HL-60/S4 treated with retinoic acid at 250 ng/mL for 4 days and 3 days (cell line): ENCODE data around the gene TBC1D10A.

ENCODE experiments used
- in situ Hi-C: fragments of 300-500 bp; cut with MboI; formaldehyde crosslinking; loops from 2 replicates; pipeline ENCODE4 v1.7.0; 2022; ENCODE audit warnings: low sequenced_read_pairs

Gene TBC1D10A

DNA sequence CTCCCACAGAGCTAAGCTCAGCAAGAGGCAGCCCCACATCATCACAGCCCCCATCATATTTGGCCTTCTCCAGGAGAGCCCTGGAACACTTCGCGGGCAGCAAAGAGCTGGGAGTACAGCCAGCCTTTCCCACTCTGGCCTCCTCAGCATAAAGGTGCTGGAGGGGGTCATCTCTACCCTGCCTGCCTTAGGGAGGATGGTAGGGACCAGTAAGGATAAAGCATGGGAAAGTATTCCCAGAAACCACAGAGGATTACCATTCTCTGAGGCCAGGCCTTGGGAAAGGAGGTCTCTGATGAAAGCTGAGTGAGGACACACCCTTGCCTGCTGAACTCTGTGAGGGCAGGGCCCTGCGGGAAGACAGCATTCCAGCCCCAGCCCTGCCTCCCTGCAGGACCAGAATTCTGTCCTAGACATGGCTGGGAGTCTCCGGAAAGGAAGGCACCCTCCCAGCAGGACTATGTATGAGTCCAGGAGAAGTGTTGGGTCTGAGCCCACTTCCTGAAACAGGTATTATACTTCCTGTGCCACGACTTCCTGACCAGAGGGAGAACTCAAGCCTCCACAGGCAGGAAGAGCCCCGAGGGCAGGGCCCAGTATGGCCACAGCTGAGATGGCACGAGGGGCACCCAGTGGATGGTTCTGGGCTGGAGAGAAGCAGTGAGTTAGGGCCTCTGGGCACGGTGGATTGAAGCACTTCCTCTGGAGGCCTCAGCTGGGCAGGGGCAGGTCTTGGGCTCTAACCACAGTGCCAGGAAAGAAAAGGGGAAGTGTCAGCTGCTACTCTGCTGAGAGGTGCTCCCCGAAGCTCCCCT is 24.5 kb downstream of the TBC1D10A start:
- in situ Hi-C loops: no loop called here

DNA sequence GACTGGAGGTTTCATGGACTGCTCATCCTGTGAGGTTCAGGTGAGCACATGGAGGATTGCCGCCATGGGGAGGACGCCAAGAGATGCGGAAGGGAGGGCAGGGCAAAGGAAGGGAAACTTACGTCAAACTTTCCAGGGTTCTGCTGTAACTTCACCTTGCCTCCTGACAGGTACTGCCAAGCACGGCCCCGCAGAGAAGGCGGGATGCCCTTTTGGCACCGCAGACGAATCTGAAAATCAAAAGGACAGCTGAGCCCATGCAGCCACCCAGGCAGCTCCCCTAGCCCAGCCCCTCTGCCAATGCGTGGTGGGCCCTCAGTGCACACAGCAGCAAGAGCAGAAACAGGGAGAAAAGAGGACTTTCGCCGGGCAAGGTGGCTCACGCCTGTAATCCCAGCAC is 27.4 kb downstream of the TBC1D10A start:
- in situ Hi-C loops: no loop called here

DNA sequence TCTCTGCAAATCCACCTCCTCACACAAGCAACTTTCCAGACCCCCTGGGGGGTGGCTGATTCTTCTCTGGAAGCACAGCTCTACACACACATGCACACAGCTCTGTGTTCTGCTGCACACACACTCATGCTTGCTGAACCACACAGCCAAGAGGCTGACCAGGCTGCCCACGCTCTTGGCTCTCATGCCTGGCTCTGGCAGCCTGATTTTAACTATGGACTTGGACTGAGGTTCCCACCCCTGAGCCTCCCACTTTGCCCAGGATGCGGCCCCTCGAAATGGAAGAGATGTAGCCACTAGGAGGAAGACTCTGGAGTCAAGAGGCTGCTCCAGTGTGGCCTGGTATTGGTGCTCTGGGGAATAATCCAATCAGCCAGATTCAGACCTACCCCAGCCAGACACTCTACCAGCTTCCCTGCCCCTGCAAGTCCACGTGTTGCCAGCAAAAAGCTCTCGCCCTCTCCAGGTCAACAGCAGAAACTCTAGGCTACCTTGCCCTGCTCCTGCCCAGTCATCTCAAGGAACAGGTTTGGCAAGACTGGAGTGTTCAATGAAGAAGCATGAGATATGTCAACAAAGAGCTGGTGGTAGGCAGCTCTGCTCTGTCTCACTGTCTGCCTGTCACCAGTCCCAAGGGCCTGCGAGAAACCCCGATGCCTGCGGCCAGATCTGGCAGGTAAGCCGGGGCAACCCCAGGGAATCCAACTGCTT is 28.6 kb downstream of the TBC1D10A start:
- in situ Hi-C loops: no loop called here

DNA sequence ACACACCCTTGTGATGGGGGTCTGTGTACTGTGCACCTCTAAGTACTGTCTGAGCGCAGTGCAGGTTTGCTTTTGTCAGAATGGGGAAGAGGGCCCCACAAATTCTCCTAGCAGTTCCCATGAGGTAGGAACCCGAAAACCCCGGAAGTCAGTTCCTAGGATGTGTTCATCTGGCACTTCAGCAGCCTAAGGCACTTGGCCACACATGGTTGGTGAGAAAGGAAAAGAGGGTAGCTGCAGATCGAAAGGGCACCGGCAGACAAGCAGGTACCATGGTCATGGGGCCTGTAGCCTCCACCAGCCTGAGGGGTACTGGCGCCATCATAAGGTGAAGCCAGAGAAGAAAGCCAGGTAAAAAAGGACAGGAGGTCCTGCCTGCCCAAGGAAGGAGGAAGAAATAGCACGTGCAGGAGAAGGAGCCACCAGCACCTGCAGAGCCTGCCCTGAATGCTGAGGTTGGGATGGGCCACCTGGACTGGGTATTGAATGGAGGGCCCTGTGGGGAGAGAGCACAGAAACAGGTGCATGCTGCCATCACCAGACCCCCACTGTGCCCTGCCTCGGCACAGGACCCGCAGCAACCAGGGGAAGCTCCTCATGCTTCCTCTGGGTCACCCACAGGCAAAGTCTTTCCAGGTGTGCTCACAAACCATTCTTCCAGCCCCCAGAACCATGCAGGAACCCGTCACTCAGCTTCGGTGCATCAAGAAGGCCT is 29.3 kb downstream of the TBC1D10A start:
- in situ Hi-C loops: no loop called here

DNA sequence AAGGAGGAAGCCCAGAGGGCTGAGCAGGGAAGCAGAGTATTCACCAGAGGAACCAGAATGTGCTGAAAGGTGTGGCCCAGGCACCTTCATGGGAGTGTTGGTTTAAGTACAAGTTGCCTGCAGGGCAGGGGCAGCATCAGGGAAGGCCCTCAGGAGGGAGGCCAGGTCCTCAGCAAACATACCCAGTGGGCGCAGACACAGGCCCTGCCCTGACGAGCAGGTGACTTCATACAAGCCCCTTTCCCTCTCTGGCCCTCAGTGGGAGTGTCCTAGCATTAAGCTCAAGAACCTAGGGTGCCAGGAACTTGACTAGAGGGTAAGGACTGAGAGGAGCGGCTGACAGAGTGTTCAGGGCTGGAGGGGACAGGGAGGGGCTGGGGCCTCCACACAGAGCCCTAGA is 29.9 kb downstream of the TBC1D10A start:
- in situ Hi-C loops: no loop called here

DNA sequence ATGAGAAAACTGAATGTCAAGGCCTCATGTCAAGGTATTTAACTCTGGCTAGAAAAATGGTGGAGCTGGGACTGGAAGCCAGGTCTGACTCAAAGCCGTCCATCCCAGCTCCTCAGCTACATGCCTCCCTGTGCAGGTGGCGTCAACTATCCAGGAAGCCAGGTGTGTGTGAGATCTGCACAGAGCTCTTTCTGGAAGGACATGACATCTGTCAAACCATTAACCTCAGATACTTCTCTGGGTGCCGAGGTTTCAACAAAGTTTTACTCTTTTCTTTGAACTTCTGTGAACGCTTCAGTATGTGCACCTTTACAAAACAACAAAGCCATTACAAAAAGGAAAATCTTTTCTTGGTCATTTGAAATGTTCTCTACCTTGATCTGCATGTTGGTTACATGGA is 30.4 kb downstream of the TBC1D10A start:
- in situ Hi-C loops: no loop called here

DNA sequence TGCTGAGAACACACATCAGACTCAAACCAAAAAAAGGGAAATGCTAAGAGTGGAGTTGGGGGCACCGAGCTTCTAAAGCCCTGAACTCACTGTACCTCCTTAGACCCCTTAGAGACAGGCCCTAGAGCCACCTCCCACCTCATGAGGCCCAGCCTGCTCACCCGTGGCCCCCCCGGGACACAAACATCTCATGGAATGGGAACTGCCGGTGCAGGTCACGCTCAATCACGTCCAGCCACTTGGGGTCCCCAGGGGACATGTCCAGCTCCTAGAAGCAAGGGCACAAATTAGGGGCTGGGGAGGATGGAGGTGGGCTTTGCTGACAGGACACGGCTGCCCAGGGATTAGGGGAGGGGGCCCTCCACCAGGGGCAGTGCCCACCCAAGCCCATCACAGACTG is 31.2 kb downstream of the TBC1D10A start:
- in situ Hi-C loops: no loop called here

DNA sequence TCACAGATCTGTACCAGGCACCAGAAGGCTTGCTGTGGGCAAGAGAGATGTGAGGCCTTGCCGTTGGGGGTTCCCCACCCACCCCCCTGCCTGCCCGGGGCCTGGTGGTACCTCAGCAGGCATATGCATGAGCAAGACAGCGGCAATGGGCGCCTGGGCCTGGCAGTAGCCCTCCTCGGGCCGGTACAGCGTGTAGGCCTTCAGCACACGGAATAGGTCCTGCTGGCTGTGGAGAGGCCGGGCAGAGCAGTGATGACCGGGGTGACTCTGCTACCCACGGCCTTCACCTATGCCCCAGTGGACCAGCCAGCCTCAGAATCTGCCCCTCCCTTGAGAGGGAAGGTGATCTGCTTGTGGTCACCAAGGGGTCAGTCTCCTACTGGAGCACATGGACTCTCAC is 31.9 kb downstream of the TBC1D10A start:
- in situ Hi-C loops: no loop called here

DNA sequence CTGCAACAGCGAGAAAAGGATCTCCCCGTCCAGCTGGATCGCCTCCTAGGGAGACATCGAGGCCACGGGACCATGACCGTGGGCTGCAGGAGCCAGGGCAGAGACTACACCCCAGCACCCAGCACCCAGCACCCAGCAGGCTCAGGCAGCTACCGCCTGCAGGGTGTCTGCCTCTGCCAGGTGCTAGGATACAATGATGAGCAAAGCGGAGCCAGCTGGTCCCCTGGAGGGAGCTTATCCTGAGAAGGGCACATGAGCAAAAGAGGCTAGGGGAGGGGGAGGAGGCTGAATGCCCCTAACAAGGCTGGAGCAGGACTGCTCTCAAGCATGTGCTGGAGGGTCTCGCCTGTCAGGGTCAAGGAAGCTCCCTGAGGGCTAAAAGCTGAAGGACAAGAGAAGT is 32.7 kb downstream of the TBC1D10A start:
- in situ Hi-C loops: no loop called here

DNA sequence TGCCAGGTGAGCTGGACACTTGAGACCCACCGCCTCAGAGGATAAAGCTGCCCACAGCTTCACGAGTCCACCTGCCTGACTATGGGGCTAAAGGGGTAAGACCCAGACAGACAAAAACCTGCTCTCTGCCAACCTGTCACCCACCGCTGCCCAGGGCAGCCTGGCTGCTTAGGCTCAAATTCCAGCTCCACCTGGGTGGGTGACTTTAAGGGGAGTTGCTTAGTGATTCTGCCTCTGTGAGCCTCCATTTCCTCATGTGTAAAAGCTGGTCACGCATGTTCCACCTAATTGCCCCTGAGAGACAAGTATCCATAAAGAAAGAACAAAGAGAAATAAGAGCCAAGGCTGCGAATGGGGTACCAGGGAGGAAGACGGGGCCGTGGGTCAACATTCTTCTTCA is 33.7 kb downstream of the TBC1D10A start:
- in situ Hi-C loops: no loop called here

DNA sequence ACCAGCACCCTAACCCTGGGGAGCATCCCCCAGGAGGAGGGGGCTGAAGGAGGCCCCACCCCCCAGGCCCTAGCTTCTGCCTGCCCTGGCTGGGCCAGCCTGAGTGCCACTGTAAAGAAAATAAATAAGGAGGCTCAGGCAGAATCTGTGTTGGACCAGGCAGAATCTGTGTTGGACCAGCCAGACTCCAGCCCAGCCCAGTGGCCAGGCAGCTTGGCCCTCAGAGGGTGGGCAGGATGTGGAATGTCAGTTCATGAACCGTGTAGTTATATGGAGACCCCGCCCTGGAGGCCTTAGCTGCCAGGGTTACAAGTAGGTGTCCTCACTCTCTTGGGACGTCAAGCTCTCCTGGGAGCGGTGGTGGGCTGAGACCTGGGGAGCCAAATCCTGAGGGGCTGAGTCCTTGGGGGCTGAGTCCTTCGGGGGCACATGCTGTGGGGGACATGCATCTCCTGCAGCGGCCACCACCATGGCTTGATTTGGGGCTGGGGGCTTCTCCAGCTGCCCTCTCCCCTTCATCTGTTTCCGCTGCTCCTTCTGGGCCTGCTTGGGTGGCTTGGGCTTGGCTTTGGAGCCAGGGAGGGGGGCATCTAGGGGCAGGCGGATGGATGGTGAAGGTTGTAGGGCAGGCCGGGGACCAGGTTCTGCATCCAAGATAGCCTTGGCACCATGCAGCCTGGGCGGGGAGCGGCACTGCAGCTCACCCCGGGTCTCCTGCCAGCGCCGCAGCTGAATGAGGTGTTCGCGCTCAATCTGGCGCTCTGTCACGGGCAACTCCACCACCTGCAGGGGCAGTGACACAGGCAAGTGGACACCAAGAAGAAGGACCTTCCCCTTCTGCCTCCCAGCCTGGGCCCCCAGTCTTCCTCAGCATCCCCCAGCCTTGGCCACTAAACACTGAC is 34.4 kb downstream of the TBC1D10A start:
- in situ Hi-C loops: no loop called here

DNA sequence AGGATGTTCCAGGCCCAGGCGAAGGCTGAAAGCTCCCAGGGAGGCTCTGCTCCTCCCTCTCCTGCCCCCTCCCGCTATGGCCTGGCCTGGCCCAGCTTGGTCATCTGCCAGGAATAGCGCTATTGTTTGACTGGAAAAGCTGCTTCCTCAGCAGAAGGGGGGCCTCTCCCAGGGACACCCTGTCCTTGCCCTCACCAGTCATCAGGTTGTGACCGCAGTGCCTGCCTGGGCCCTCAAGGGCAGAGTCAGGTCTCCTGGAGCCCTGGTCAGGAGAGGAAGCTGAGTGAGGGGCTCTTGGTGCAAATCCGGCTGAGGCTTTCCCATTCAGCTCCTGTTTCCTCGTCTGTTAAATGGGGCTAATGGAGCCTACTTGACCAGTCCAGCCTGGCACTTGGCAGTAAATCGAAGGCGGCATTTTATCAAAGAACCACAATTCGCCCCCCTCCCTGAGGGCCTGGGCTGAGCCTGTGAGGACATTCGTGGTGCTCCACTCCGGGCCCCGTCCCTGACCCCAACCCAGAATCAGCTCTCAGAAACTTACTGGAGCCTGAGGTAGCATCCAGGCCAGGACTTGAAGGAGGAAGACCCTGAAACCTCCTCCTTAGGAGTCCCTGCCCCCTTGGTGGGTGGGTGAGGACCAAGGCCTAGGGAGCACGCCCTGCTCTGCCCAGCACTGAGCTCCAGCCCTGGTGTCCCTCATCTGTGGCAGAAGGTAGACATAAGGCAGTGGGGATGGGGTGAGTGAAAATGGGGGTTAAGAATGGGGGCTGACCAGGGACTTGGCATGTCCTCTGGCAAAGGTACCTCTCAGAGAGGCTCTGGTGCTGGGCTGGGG is 35.5 kb downstream of the TBC1D10A start:
- in situ Hi-C loops: no loop called here

DNA sequence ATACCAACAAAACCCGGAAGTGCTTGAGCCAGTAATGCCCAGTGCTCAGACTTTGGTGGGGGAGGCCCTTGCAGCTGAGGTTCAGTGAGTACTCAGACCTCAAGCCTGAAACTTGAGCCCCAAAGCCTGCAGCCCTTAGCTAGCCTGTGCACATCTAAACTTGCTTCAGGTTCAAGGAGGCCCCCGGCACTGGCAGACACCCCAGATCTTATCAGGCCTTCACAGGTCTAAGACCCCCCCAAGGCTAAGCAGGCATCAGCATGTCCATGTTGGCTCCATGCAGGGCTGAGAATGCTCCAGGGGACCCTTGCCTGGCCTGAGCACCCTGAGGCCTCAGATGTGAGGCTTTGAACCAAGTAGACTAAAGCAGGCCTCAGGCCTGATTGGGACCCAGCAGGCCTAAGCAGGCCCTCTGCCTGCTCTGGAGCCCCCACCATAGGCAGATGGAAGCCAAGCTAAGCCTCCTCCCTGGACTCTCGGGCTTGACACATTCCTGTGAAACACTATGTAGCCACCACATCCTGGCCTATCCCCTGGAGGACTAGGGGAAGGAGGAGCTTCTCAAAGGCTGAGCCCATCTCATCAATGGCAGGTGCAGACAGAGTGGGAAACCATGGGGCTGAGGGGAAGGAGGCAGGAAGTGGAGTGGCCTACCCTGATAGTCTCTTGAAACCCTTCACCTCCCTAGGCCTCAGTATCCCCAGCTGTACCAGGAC is 36.2 kb downstream of the TBC1D10A start:
- in situ Hi-C loops: no loop called here

DNA sequence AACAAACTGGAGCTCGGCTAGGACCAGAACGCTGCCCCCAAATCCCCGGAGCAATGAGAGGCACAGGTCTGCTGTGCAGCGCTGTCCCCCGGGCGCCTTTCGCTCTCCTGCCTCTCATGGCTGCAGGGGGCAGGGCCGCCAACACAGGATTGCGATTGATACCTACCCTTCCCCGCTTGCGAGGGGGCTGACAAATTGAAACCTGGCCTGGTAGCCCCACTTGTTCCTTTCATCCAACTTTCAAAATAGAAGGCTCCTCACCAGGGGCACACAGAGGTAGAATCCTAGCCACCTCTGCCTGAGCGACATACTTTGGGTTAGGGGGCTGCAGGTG is 36.8 kb downstream of the TBC1D10A start:
- in situ Hi-C loops: no loop called here

DNA sequence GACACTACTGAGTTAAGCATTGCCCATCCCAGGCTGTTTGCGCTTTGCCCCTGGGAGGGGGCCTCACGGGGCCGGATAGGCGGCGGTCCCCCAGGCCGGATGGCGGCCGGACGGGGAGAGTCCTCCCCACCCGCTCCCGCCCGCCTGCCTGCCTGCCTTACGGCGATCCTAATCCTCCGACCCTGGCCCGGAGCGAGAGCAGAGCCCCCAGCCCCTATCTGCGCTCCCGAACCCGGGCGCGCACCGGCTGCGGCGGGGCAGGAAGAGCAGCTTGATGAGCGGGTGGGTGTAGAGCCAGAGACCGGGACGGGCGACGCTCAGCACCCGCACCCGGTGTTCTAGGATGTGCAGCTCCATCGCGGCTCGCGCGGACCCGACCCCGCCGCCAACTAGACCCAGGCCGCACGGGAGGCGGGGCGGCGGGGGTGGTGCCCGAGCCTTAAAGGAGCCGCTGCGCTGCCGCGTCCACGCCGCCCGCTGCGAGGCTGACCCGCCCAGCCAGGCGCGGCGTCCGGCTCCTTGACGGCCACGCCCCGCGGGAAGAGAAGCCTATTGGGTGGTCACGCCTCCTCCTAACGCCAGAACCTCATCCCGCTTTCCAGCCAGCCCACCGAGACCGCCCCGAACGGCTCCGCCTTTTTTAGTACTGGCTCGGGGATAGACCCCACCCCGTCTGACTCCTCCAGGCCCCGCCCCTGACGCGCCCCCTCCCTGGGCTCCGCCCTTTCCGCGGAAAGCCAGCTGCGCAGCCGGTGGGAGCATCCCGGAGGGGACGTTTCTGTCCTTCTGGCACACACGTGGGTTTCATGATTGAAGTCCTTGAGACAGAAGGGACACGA is 37.4 kb downstream of the TBC1D10A start, which contains the start of gene CASTOR1:
CASTOR1 (minus strand) TSS at position 365 of the 839 bp plus-strand sequence; CDS start at position 357, 8 bp downstream.
- in situ Hi-C loops: no loop called here

DNA sequence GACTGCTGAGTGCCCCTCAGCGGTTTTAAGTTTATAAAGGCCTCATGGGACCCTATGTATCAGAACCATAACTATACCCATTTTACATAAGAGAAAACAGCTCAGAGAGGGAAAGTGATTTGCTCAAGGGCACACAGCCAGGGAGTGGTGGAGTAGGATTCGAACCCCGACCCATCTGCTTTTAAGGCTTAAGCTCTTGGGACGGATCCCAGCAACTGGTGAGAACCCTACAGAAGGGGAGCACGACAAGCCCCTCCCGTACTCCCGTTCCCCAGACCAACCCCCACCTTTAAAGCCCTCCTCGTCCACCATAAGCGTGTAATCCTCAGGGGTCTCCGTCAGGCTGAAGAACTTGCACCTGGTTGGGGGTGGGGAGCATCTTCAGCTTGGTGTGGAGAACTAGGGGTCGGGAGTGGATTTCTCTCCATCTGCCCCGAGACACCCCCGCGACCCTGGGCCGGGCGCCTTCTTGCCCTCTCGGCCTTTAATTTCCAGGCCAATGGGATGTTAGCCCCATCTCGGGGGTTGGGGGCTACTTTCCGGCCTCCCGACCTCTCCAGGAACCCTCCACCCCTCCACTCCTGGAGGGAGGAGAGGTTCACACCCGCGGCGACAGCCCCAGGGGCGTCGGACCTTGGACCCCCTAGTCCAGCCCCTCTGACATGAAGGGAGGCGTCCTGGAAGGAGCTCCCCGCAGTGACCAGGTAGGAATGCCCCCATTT is 38.2 kb downstream of the TBC1D10A start:
- in situ Hi-C loops: no loop called here

DNA sequence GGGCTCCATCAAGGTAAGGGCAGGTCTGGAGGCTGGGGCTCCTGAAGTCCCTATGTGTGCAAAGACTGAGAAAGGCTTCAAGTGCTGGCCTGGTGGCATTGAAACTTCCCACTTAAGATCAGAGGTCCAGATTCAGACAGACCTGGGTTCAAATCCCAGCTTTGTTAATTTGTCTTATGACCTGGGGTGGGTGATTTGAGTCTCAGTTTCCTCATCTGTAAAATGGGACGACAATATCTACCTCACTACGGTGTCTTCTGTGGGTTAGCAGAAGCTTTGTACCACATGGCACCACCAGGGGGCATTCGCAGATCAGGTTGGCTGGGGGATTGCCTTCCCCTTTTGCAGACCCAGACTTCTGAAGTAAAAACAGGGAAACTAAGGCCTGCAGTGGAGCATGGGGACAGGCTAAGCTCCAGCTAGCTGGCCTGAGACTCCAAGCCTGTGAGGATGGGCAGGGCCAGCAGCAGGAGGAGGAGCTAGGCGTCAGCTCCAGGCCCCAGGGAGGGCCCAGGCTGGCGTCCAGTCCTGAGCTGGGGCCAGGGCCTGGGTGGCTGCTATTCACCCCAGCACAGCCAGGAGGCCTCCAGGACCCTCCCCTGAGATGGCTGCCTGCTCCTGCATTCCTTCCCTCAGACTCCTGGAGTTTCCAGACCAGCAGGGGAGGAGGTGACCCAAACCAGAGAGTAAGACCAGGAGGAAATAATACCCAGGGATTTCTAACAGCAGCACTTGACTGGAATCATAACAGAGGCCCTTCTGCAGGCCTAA is 38.9 kb downstream of the TBC1D10A start:
- in situ Hi-C loops: no loop called here
